Hepatocyte (in vitro differentiated cells): Measurements from ENCODE around the gene AANAT.

Experiments
- CTCF ChIP-seq: fragments of 200-600 bp; sonication (generic); IDR thresholded peaks from 2 replicates; pipeline ENCODE4 v1.5.1; 2016; ENCODE audit warnings: antibody characterized with exemption, mild to moderate bottlenecking; ENCODE audit not compliant: poor library complexity
- EZH2 ChIP-seq: fragments of 200-600 bp; sonication (generic); IDR thresholded peaks from 2 replicates; pipeline ENCODE4 v1.6.1; 2016; ENCODE audit warnings: antibody characterized with exemption, mild to moderate bottlenecking, borderline replicate concordance
- EZH2phosphoT487 ChIP-seq: fragments of 200-600 bp; sonication (generic); IDR thresholded peaks from one replicate; pipeline ENCODE4 v1.6.1; 2018; ENCODE audit warnings: antibody characterized with exemption, mild to moderate bottlenecking, low read depth, moderate library complexity; ENCODE audit not compliant: unreplicated experiment, severe bottlenecking

- no peak for TF ChIP-seq CTCF
- no peak for TF ChIP-seq EZH2
- TF ChIP-seq EZH2phosphoT487: no peak
Measured at GRCh38 chr17:76431509-76431908, 35.9 kb upstream of the AANAT start.
